ENCODE measurements around the gene NTM.

Gene NTM

DNA sequence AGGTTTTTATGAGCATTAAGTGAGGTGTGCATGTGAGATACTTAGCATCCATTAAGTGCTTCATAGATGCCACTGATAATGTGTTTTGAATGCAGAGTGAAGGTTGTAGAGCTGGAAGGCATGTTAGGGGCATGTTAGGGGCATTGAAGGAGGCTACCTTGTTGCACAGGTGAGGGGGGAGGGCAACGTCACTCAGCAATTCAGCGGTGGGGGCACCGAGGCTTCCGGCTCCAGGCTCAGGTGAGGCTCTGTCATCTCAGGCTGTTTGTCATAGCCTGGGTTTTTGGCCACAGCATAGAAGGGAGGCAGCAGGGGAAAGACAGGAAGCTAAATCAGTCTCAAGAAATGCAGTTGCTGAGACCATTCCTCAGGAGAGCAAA is 299.0 kb downstream of the NTM start:
- TF ChIP-seq, protein P1, sequence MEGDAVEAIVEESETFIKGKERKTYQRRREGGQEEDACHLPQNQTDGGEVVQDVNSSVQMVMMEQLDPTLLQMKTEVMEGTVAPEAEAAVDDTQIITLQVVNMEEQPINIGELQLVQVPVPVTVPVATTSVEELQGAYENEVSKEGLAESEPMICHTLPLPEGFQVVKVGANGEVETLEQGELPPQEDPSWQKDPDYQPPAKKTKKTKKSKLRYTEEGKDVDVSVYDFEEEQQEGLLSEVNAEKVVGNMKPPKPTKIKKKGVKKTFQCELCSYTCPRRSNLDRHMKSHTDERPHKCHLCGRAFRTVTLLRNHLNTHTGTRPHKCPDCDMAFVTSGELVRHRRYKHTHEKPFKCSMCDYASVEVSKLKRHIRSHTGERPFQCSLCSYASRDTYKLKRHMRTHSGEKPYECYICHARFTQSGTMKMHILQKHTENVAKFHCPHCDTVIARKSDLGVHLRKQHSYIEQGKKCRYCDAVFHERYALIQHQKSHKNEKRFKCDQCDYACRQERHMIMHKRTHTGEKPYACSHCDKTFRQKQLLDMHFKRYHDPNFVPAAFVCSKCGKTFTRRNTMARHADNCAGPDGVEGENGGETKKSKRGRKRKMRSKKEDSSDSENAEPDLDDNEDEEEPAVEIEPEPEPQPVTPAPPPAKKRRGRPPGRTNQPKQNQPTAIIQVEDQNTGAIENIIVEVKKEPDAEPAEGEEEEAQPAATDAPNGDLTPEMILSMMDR (IDR thresholded peaks at IDR 0.05; ENCODE audit: low read depth, low read length, poor library complexity, severe bottlenecking), result no peak
- no peak for TF ChIP-seq EZH2phosphoT487 (IDR thresholded peaks at IDR 0.05; ENCODE audit: borderline replicate concordance, low read length)
- no peaks in the 10 kb centered on the region for H4K20me1 ChIP-seq (ENCODE audit: control insufficient read depth, insufficient read depth, low read depth, low read length)
- H3F3A ChIP-seq (ENCODE audit: control insufficient read depth, insufficient read depth), result no peaks in the 10 kb centered on the region
- H3K4me2 ChIP-seq (ENCODE audit: low read length), result no peak overlapping the region
- no peaks in the 10 kb centered on the region for H3K9me3 ChIP-seq (ENCODE audit: control insufficient read depth, insufficient read depth, low read length)
- H3K4me3 ChIP-seq (ENCODE audit: low read length), result no peak overlapping the region
- no peaks in the 10 kb centered on the region for H3K36me3 ChIP-seq (ENCODE audit: control insufficient read depth, low read length)
- no peak overlapping the region for H3K27ac ChIP-seq (ENCODE audit: low read depth, low read length)
- no peaks in the 10 kb centered on the region for H3K79me2 ChIP-seq (ENCODE audit: control insufficient read depth, low read length)
- no peaks in the 10 kb centered on the region for H3K27me3 ChIP-seq (ENCODE audit: control insufficient read depth, low read length)
- H3K4me1 ChIP-seq (ENCODE audit: control insufficient read depth, low read length), result 0 out of 2 replicates have a peak, but pooled peaks cover 3% of the 10 kb centered on the region
- H3K9me2 ChIP-seq (replicated peaks; ENCODE audit: control insufficient read depth, low read length), result no peaks in the 10 kb centered on the region

DNA sequence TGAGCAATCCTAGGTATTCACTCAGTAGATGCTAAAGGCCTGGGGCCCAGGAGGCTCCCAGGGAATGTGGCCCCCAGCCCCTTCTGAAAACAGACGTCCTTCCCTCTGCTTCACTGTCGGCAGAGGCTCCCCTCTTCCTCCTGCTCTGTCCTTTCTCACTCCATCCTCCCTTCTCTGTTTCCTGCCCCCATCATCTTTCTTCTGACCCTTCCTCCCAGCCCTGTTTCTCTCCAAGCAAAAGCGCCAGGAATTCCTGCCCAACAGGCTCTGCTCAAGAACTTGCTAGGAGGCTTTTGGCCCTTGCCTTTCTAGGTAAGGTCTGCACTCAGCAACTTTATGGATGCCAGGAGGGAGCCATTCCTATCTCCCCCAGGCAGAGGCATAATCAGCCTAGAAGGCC is 300.5 kb downstream of the NTM start:
- Histone ChIP-seq H3K27me3 (ENCODE audit: control insufficient read depth, low read length) (no peaks in the 10 kb centered on the region), H4K20me1 (ENCODE audit: control insufficient read depth, insufficient read depth, low read depth, low read length) (no peaks in the 10 kb centered on the region), H3K4me2 (ENCODE audit: low read length) (no peak overlapping the region), H3K9me2 (replicated peaks; ENCODE audit: control insufficient read depth, low read length) (no peaks in the 10 kb centered on the region), H3K9me3 (ENCODE audit: control insufficient read depth, insufficient read depth, low read length) (no peaks in the 10 kb centered on the region), H3F3A (ENCODE audit: control insufficient read depth, insufficient read depth) (no peaks in the 10 kb centered on the region), H3K27ac (ENCODE audit: low read depth, low read length) (no peak overlapping the region), H3K36me3 (ENCODE audit: control insufficient read depth, low read length) (no peaks in the 10 kb centered on the region), H3K79me2 (ENCODE audit: control insufficient read depth, low read length) (no peaks in the 10 kb centered on the region), H3K4me1 (ENCODE audit: control insufficient read depth, low read length) (0 out of 2 replicates have a peak, but pooled peaks cover 3% of the 10 kb centered on the region), H3K4me3 (ENCODE audit: low read length) (no peak overlapping the region)
- TF ChIP-seq, protein P1 (IDR thresholded peaks at IDR 0.05; ENCODE audit: low read depth, low read length, poor library complexity, severe bottlenecking), result no peak
- no peak for TF ChIP-seq EZH2phosphoT487 (IDR thresholded peaks at IDR 0.05; ENCODE audit: borderline replicate concordance, low read length)

GRCh38 chr11:131671320-131671719 is 300.9 kb downstream of the NTM start:
- no peak overlapping the region for H3K27ac ChIP-seq (ENCODE audit: low read depth, low read length)
- H3K9me3 ChIP-seq (ENCODE audit: control insufficient read depth, insufficient read depth, low read length), result no peaks in the 10 kb centered on the region
- H3K4me1 ChIP-seq (ENCODE audit: control insufficient read depth, low read length), result 0 out of 2 replicates have a peak, but pooled peaks cover 3% of the 10 kb centered on the region
- H3K36me3 ChIP-seq (ENCODE audit: control insufficient read depth, low read length), result no peaks in the 10 kb centered on the region
- no peaks in the 10 kb centered on the region for H3K27me3 ChIP-seq (ENCODE audit: control insufficient read depth, low read length)
- no peak overlapping the region for H3K4me3 ChIP-seq (ENCODE audit: low read length)
- no peak overlapping the region for H3K4me2 ChIP-seq (ENCODE audit: low read length)
- TF ChIP-seq, protein P1 (IDR thresholded peaks at IDR 0.05; ENCODE audit: low read depth, low read length, poor library complexity, severe bottlenecking), result no peak
- TF ChIP-seq EZH2phosphoT487 (IDR thresholded peaks at IDR 0.05; ENCODE audit: borderline replicate concordance, low read length), result no peak
- H4K20me1 ChIP-seq (ENCODE audit: control insufficient read depth, insufficient read depth, low read depth, low read length), result no peaks in the 10 kb centered on the region
- no peaks in the 10 kb centered on the region for H3K79me2 ChIP-seq (ENCODE audit: control insufficient read depth, low read length)
- no peaks in the 10 kb centered on the region for H3K9me2 ChIP-seq (replicated peaks; ENCODE audit: control insufficient read depth, low read length)
- no peaks in the 10 kb centered on the region for H3F3A ChIP-seq (ENCODE audit: control insufficient read depth, insufficient read depth)
